DMS153 (cell line): ENCODE results near the gene KCNIP1.

Source experiments
- DNase-seq: peaks from one replicate; lab custom pipeline; 2025; lab: John Stamatoyannopoulos, UW

KCNIP1 gene

GRCh38 chr5:170642066-170642735 is 138.4 kb downstream of the KCNIP1 start:
- DNase-seq: no peak

- DNase-seq: no peak
These were observed 139.1 kb downstream of the KCNIP1 start for GRCh38 chr5:170642776-170643436.

GRCh38 chr5:170643591-170643990 is 139.8 kb downstream of the KCNIP1 start:
- DNase-seq: no peak

- no peak for DNase-seq
These were observed 140.7 kb downstream of the KCNIP1 start for GRCh38 chr5:170644501-170644900.

GRCh38 chr5:170648541-170648940 is 144.7 kb downstream of the KCNIP1 start:
- no peak for DNase-seq

- no peak for DNase-seq
These were observed 147.0 kb downstream of the KCNIP1 start for GRCh38 chr5:170650850-170651249.

- no peak for DNase-seq
These were observed 147.9 kb downstream of the KCNIP1 start for GRCh38 chr5:170651604-170652277.

GRCh38 chr5:170655476-170655875 is 151.7 kb downstream of the KCNIP1 start:
- no peak for DNase-seq

- DNase-seq: no peak
These were observed 152.1 kb downstream of the KCNIP1 start for GRCh38 chr5:170655920-170656319.

GRCh38 chr5:170656346-170656745 is 152.5 kb downstream of the KCNIP1 start:
- DNase-seq: no peak

- no peak for DNase-seq
These were observed 156.7 kb downstream of the KCNIP1 start for GRCh38 chr5:170660531-170660930.

GRCh38 chr5:170662966-170663365 is 159.1 kb downstream of the KCNIP1 start:
- no peak for DNase-seq

GRCh38 chr5:170678811-170679210 is 175.0 kb downstream of the KCNIP1 start:
- DNase-seq: no peak

- no peak for DNase-seq
These were observed 177.2 kb downstream of the KCNIP1 start for GRCh38 chr5:170681013-170681433.

- DNase-seq: no peak
These were observed 187.8 kb downstream of the KCNIP1 start for GRCh38 chr5:170691657-170692056.

- DNase-seq: no peak
These were observed 189.9 kb downstream of the KCNIP1 start for GRCh38 chr5:170693701-170694100.

GRCh38 chr5:170694911-170695310 is 191.1 kb downstream of the KCNIP1 start:
- no peak for DNase-seq

- DNase-seq: no peak
These were observed 193.2 kb downstream of the KCNIP1 start for GRCh38 chr5:170697031-170697430.

GRCh38 chr5:170700503-170700902 is 196.7 kb downstream of the KCNIP1 start:
- DNase-seq: no peak

GRCh38 chr5:170701334-170701733 is 197.5 kb downstream of the KCNIP1 start:
- DNase-seq: no peak

GRCh38 chr5:170704417-170705192 is 200.8 kb downstream of the KCNIP1 start:
- DNase-seq: no peak

GRCh38 chr5:170709640-170710039 is 205.8 kb downstream of the KCNIP1 start:
- no peak for DNase-seq
